Peyer's patch (tissue), 4 donors: Measurements from ENCODE around the gene RASGRP2.

Experiments used
- POLR2A ChIP-seq, 2 donors: fragments of 450-650 bp; IDR thresholded peaks; one replicate each; pipeline ENCODE4 v1.5.1; 2017; ENCODE audit warnings: antibody characterized with exemption in 2 of 2, mild to moderate bottlenecking in 2 of 2, moderate library complexity in 2 of 2
- TF ChIP-seq, protein P1 (sequence below), 6 experiments: fragments of 450-650 bp in 4 of 6; fragments of 200-600 bp in 2 of 6; sonication (generic) in 1 of 6; IDR thresholded peaks; one replicate each; pipeline ENCODE4 v1.5.1; 2017 to 2019; ENCODE audit warnings: antibody characterized with exemption in 6 of 6, mild to moderate bottlenecking in 3 of 6, moderate library complexity in 1 of 6

DNA sequence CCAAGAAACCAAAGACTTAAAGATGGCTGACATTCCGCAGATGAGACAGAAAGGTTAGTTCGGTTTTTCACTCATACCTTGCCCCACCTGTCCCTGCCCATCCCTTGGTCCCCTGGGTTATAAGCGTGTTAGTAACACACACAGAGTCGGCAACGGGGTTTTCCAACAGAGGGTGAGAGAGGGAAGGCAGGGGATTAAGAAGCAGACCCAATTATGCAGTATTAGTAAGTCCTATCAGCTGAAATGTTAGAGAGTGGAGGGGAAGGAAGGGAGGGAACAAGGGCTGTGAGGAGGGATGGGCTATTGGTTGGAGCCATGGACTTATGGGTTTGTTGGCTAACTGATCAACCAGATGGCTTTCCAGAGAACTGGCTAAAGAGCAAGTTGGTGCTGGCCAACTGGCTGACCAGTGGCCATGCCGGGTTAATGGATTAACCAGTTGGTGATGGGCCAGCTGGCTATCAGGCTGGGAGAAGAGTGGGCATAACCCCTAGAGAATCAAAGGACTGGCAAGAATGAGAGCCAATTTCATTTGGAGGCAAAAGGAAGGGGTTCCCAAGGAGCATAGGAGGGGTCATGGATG lies 66.4 kb downstream of the RASGRP2 start:
- TF ChIP-seq POLR2A (IDR thresholded peaks at IDR 0.05): no peak
- TF ChIP-seq, protein P1, sequence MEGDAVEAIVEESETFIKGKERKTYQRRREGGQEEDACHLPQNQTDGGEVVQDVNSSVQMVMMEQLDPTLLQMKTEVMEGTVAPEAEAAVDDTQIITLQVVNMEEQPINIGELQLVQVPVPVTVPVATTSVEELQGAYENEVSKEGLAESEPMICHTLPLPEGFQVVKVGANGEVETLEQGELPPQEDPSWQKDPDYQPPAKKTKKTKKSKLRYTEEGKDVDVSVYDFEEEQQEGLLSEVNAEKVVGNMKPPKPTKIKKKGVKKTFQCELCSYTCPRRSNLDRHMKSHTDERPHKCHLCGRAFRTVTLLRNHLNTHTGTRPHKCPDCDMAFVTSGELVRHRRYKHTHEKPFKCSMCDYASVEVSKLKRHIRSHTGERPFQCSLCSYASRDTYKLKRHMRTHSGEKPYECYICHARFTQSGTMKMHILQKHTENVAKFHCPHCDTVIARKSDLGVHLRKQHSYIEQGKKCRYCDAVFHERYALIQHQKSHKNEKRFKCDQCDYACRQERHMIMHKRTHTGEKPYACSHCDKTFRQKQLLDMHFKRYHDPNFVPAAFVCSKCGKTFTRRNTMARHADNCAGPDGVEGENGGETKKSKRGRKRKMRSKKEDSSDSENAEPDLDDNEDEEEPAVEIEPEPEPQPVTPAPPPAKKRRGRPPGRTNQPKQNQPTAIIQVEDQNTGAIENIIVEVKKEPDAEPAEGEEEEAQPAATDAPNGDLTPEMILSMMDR (IDR thresholded peaks at IDR 0.05): no peak
